ENCODE results near the gene CXCL5.

The CXCL5 gene

GRCh38 chr4:74005528-74005927 lies 7.1 kb upstream of the CXCL5 start:
- DNase-seq (ENCODE audit: extremely low read depth, low read depth) = no peak
- TF ChIP-seq CTCF (IDR thresholded peaks at IDR 0.05; ENCODE audit: low read depth, low read length) = no peak

GRCh38 chr4:74004668-74005067 lies 6.2 kb upstream of the CXCL5 start:
- TF ChIP-seq CTCF (IDR thresholded peaks at IDR 0.05; ENCODE audit: low read depth, low read length) = no peak
- DNase-seq (ENCODE audit: extremely low read depth, low read depth) = no peak

- no peak for DNase-seq (ENCODE audit: extremely low read depth, low read depth)
- TF ChIP-seq CTCF (IDR thresholded peaks at IDR 0.05; ENCODE audit: low read depth, low read length) = no peak
Observed at GRCh38 chr4:74000301-74000700, 1.8 kb upstream of the CXCL5 start.

GRCh38 chr4:73992050-73992449 lies 6.4 kb downstream of the CXCL5 start:
- no peak for DNase-seq (ENCODE audit: extremely low read depth, low read depth)
- TF ChIP-seq CTCF (IDR thresholded peaks at IDR 0.05; ENCODE audit: low read depth, low read length) = no peak

GRCh38 chr4:73991742-73992000 lies 6.8 kb downstream of the CXCL5 start:
- no peak for TF ChIP-seq CTCF (IDR thresholded peaks at IDR 0.05; ENCODE audit: low read depth, low read length)
- DNase-seq (ENCODE audit: extremely low read depth, low read depth) = no peak

- no peak for DNase-seq (ENCODE audit: extremely low read depth, low read depth)
- TF ChIP-seq CTCF (IDR thresholded peaks at IDR 0.05; ENCODE audit: low read depth, low read length) = no peak
Observed at GRCh38 chr4:73990988-73991741, 7.3 kb downstream of the CXCL5 start.

GRCh38 chr4:73989928-73990327 lies 8.5 kb downstream of the CXCL5 start:
- no peak for DNase-seq (ENCODE audit: extremely low read depth, low read depth)
- no peak for TF ChIP-seq CTCF (IDR thresholded peaks at IDR 0.05; ENCODE audit: low read depth, low read length)
